Thoracic aorta (tissue), 2 donors: Measurements from ENCODE around the gene P2RX5. TPM values are rescaled to one million over a fixed set of nuclear protein-coding genes. Genes with fewer than 3 reads are reported as not detected.

Experiments
- ATAC-seq: fragments of 150-250 bp; one replicate; pipeline ENCODE4 v1.8.0; 2017; ENCODE audit warnings: low read depth; ENCODE audit not compliant: insufficient number of reproducible peaks, low FRiP score
- DNase-seq: peaks from one replicate; pipeline ENCODE4 v3.0.0-alpha.2; 2020; ENCODE audit warnings: low spot score
- H3K27ac ChIP-seq, 2 donors: fragments of 200-600 bp; sonication (generic); 1 replicate in 1 of 2; 2 replicates in 1 of 2; pipeline ENCODE4 v1.5.1; 2016; ENCODE audit warnings: mild to moderate bottlenecking in 2 of 2, moderate library complexity in 2 of 2
- H3K27me3 ChIP-seq: fragments of 200-600 bp; sonication (generic); replicated peaks from 2 replicates; pipeline ENCODE4 v1.6.0; 2016; ENCODE audit warnings: mild to moderate bottlenecking; ENCODE audit not compliant: insufficient read depth
- H3K36me3 ChIP-seq: fragments of 200-600 bp; sonication (generic); one replicate; pipeline ENCODE4 v1.5.1; 2016
- H3K4me1 ChIP-seq, 2 donors: fragments of 200-600 bp; sonication (generic); 1 replicate in 1 of 2; 2 replicates in 1 of 2; pipeline versions ENCODE4 v1.5.1 to v1.6.0; 2016; ENCODE audit warnings: low read depth in 2 of 2, mild to moderate bottlenecking in 1 of 2; ENCODE audit not compliant: control insufficient read depth in 1 of 2
- H3K4me3 ChIP-seq: fragments of 200-600 bp; sonication (generic); 2 replicates; pipeline ENCODE4 v1.5.1; 2016; ENCODE audit warnings: mild to moderate bottlenecking
- H3K9me3 ChIP-seq: fragments of 200-600 bp; sonication (generic); 2 replicates; pipeline ENCODE4 v1.5.1; 2016
- CTCF ChIP-seq: fragments of 200-600 bp; sonication (generic); IDR thresholded peaks from one replicate; pipeline ENCODE4 v1.5.1; 2019; ENCODE audit warnings: antibody characterized with exemption
- total RNA-seq, 2 donors: library from RNA; depleted of rRNA; stranded (reverse); fragments of >200 nt; gene quantifications; one replicate each; pipeline versions ENCODE4 v1.1.0 to v1.2.3, GENCODE V29; 2016

P2RX5 gene
- total RNA-seq, 2 donors from 2014 or later, result 2.3 TPM; not detected in 1

GRCh38 chr17:3660311-3660891 is 35.6 kb downstream of the P2RX5 start:
- Histone ChIP-seq H3K27ac (peak overlapping the region; percentile 84 to 91), H3K4me3 (no peak overlapping the region), H3K27me3 (no peaks in the 10 kb centered on the region), H3K9me3 (no peaks in the 10 kb centered on the region), H3K36me3 (peaks cover 40% of the 10 kb centered on the region), H3K4me1 (peaks cover 21 to 39% of the 10 kb centered on the region in 2 donors)
- ATAC-seq (peak; percentile 29), DNase-seq (no peak)
- no peak for TF ChIP-seq CTCF

GRCh38 chr17:3659541-3660111 is 36.3 kb downstream of the P2RX5 start:
- Histone ChIP-seq H3K4me1 (peaks cover 21 to 37% of the 10 kb centered on the region in 2 donors), H3K36me3 (peaks cover 37% of the 10 kb centered on the region), H3K27me3 (no peaks in the 10 kb centered on the region), H3K27ac (peak overlapping the region; percentile 84 to 91), H3K4me3 (peak overlapping the region; percentile 34), H3K9me3 (no peaks in the 10 kb centered on the region)
- DNase-seq (peak; percentile 51), ATAC-seq (peak; percentile 88)
- TF ChIP-seq CTCF, result peak; percentile 41

GRCh38 chr17:3658784-3659449 is 37.0 kb downstream of the P2RX5 start:
- ATAC-seq, result no peak
- peaks cover 21 to 37% of the 10 kb centered on the region in 2 donors for H3K4me1 ChIP-seq
- no peak for DNase-seq
- H3K27me3 ChIP-seq, result no peaks in the 10 kb centered on the region
- no peak for TF ChIP-seq CTCF
- peak overlapping the region; percentile 84 to 91 for H3K27ac ChIP-seq
- no peaks in the 10 kb centered on the region for H3K9me3 ChIP-seq
- peaks cover 30% of the 10 kb centered on the region for H3K36me3 ChIP-seq
- no peak overlapping the region for H3K4me3 ChIP-seq

- no peak overlapping the region for H3K4me3 ChIP-seq
- no peaks in the 10 kb centered on the region for H3K9me3 ChIP-seq
- H3K36me3 ChIP-seq, result peaks cover 22% of the 10 kb centered on the region
- peaks cover 21 to 37% of the 10 kb centered on the region in 2 donors for H3K4me1 ChIP-seq
- H3K27ac ChIP-seq, result peak overlapping the region; percentile 84 to 91
- ATAC-seq (no peak), DNase-seq (no peak)
- no peaks in the 10 kb centered on the region for H3K27me3 ChIP-seq
- TF ChIP-seq CTCF, result no peak
Measured at GRCh38 chr17:3657874-3658783, 37.8 kb downstream of the P2RX5 start.

- Histone ChIP-seq H3K27me3 (no peaks in the 10 kb centered on the region), H3K36me3 (peaks cover 16% of the 10 kb centered on the region), H3K27ac (no peak overlapping the region), H3K4me1 (peaks cover 21 to 37% of the 10 kb centered on the region in 2 donors), H3K9me3 (no peaks in the 10 kb centered on the region), H3K4me3 (no peak overlapping the region)
- ATAC-seq (no peak), DNase-seq (no peak)
- TF ChIP-seq CTCF, result no peak
Measured at GRCh38 chr17:3657588-3657869, 38.4 kb downstream of the P2RX5 start.
